C4-2B (cell line): Measurements from ENCODE around the gene EFNA2.

ENCODE experiments used
- H3K27ac ChIP-seq: fragments of 450-650 bp; 2 replicates; pipeline ENCODE4 v1.5.1; 2017
- ZFX ChIP-seq: fragments of 450-650 bp; IDR thresholded peaks from 2 replicates; pipeline ENCODE4 v1.6.1; 2017
- TF ChIP-seq, protein P1 (sequence below): fragments of 450-650 bp; conservative IDR thresholded peaks from 2 replicates; pipeline ENCODE4 v1.5.1; 2017; ENCODE audit warnings: mild to moderate bottlenecking

EFNA2 gene

DNA sequence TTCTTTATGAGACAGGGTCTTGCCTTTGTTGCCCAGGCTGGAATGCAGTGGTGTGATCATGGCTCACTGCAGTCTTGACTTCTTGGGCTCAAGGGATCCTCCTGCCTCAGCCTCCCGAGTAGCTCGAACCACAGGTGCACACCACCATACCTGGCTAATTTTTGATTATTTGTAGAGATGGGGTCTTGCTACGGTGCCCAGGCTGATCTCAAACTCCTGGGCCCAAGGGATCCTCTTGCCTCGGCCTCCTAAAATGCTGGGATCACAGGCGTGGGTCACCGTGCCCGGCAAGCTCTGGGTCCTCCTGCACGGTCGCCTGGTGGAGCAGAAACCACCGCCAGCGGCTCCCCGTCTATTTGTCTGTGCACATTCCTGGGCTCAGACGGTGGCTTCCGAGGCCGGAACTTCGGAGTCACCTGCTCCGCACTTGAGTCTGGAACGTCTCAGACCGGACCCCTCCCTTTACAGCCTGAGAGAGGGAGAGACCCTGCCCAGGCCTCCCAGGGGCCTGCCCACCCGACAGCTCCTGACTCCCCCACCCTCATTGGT lies 22.2 kb downstream of the EFNA2 start:
- no peak overlapping the region for H3K27ac ChIP-seq
- TF ChIP-seq ZFX, result no peak

DNA sequence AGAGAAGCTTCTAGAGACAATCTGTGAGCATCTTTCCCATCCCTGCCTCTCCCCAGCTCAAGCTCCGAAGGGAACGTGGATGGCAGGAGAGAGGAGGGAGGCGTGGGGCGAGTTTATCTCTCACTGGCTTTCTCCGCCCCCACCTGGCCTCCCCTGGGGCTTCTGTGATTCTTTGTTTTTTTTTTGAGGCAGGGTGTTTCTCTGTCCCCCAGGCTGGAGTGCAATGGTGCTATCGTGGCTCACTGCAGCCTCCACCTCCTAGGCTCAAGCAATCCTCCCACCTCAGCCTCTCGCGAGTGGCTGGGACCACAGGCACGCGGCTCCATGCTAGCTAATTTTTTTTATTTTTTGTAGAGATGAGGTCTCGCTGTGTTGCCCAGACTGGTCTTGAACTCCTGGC lies 23.0 kb downstream of the EFNA2 start:
- H3K27ac ChIP-seq, result no peak overlapping the region
- no peak for TF ChIP-seq ZFX
- TF ChIP-seq, protein P1, sequence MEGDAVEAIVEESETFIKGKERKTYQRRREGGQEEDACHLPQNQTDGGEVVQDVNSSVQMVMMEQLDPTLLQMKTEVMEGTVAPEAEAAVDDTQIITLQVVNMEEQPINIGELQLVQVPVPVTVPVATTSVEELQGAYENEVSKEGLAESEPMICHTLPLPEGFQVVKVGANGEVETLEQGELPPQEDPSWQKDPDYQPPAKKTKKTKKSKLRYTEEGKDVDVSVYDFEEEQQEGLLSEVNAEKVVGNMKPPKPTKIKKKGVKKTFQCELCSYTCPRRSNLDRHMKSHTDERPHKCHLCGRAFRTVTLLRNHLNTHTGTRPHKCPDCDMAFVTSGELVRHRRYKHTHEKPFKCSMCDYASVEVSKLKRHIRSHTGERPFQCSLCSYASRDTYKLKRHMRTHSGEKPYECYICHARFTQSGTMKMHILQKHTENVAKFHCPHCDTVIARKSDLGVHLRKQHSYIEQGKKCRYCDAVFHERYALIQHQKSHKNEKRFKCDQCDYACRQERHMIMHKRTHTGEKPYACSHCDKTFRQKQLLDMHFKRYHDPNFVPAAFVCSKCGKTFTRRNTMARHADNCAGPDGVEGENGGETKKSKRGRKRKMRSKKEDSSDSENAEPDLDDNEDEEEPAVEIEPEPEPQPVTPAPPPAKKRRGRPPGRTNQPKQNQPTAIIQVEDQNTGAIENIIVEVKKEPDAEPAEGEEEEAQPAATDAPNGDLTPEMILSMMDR, result no peak

DNA sequence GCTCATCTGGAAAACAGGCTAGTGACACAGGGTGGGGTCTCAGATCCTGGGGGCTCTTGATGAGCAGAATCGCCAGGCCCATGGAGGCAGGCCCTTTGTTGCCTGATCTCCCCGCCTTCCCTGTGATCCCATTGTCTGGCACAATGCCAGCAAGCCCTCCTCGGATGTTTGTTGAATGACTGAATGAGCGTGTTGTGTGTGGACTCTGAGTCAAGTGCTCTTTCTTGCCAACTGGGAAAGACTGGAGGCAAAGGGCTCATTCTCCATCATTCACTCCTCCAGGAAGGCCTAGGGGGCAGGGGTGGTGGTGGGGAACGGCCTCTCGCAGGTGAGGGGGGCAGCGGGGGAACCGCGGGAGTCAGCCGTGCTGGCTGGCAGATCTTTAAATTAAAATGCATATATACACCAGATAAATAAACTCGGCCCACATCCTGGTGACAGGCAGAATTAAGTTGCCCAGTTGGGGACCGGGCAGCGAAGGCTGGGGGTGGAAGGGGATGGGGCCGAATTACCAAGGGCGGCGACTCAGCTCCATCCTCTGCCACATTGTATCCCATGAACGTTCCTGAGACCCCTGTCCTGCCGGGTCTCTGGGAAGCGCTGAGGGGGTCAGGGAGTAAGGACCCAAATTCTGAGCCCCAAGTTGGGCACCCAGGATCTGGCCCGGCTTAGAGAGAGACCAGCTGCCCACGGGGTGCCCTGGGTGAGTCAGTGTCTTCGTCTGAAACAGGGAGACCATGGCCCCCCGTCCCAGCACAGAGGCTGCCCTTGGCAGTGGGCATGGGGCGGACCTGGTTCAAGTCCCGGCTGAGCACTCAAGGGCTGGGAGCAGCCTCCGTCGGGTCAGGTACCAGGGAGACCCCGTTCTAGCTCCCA lies 24.5 kb downstream of the EFNA2 start:
- TF ChIP-seq, protein P1, result no peak
- TF ChIP-seq ZFX, result no peak
- H3K27ac ChIP-seq, result no peak overlapping the region

DNA sequence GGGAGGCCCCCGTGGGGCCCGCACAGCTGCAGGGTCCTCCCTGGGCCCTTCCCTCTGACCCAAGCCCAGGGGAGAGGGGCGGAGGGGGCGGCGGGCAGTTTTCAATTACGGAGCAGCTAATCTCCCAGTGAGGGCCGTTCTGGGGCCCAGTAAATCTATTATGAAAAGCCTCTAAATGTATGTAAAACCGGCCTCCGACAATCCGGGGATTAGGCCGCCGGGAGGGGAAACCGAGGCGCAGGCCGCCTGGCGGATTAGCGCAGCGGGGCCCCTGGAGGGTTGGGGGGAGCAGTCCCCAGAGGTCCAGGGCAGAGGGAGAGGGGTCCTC lies 25.1 kb downstream of the EFNA2 start:
- TF ChIP-seq, protein P1, result no peak
- no peak for TF ChIP-seq ZFX
- H3K27ac ChIP-seq, result no peak overlapping the region

DNA sequence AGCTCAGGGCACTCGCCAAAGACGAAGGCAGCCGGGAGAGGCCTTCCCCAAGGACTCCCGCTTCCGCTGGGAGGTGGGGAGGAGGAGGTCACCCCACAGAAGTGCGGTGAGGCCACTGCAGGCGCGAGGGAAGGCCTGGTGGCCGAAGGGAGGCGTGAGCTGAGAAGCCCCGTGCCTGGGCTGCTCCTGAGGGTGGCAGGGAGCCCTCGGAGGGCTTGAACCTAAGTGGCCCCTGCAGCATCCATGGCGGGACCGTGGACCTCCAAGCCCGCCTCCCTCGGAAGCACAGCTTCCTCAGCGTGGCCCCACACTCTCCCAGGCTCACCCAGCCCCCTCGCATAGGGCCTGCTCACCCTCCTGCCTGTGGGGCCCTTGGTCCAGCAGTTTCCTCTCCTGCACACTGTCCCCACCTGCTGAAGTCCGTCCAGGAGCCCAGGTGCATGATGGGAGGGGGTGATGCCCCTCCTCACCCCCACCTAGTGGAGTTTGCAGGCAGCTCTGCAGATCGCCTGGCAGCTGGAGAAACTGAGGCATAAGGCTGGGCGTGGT lies 25.9 kb downstream of the EFNA2 start:
- TF ChIP-seq ZFX, result no peak
- TF ChIP-seq, protein P1, result no peak
- no peak overlapping the region for H3K27ac ChIP-seq

DNA sequence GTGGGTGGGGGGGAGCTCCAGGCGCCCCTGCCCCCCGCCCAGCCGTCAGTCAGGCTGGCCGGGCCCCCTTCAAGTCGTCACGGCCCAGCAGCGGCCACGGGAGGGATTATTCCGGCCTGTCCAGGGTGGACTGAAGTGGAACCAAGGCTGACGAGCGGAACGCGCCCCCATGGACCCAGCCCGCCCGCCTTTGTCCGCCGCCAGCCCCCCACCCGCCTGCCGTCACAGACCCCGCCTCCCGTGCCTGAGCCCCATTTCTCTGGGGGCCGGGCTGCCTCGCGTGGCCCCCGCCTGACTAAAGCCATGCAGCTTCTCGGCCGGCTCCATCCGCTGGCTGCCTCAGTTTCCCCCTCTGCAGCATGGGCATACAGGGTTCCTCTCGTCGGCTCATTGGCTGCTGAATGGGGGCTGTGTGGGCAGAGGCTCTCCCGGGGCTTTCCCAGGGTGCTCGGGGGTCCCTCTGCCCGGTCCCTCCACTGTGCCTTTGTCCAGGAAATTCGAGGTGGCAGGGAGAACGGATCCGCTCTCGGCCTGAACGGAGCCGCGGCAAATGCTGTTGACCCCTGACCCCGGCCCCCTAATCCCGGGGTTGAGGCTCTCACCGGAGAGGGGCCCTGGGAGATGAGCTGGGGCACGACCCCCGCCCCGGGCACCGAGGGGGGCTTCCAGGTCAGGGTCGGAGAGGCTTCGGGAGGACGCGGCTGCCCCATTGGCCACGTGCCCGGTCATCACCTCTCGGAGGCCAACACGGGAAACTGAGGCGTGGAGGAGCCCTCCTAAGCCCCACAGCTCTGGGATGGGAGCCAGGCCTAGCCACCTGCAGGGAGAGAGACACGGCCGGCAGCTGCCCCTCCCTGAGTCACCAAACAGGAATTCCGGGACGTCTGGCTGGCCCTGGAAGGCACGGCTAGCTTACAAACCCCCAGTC lies 27.4 kb downstream of the EFNA2 start:
- no peak overlapping the region for H3K27ac ChIP-seq
- TF ChIP-seq ZFX, result no peak
- TF ChIP-seq, protein P1, result no peak

DNA sequence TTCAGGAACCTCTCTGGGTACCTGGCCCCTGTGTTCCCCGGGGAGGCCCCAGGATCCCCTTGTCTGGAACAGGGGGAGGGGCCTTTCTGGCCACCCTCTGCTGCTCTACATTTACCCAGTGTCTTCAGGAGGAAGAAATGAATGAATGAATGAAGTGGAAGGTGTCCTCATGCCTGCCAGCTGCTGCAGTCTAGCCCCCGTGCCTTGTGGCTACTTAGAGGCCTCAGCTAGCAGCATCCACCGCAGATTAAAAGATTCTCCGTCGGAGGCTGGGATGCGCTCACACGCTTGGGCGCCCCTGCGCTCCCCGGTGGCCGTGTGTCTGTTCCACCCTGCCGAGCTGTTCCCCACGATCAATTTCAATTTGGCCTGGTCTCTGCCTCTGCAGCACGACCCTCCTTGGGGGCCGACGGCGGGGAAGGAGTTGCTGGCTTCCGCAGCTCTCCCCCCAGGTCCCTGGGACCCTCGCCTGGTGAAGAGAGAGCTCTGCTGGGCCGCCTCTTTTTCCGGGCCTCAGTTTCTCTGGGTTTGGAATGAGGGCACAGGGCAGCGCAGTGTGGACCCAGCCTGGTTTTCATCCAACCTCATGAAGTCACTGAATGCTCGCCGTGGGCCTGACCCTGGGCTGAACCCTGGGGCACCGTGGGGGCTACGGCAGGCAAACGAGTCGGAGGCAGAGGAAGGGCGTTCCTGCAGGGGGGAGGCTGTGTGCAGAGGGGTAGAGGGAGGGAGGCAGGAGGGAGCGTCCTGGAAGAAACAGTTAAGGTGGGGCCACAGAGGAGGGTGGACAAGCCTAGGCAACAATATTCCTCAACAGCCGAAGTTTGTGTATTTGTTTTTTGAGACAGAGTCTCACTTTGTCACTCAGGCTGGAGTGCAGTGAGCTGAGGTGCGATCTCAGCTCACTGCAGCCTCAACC lies 28.3 kb downstream of the EFNA2 start:
- no peak overlapping the region for H3K27ac ChIP-seq
- no peak for TF ChIP-seq ZFX
- TF ChIP-seq, protein P1, result no peak
